ENCODE results near the gene ENTPD1. TPM values are rescaled to one million over a fixed set of nuclear protein-coding genes. Genes with fewer than 3 reads are reported as not detected.

The ENTPD1 gene
- polyA plus RNA-seq, 3 donors = 62.2 to 71.1 (median 70.4) TPM

GRCh38 chr10:95785317-95785716 lies 29.4 kb downstream of the ENTPD1 start:
- no CpG with 5 or more reads among the region's 1 CpG for WGBS (ENCODE audit: insufficient coverage)
- peak overlapping the region in 1 of 2 donors; percentile 80 for H3K27ac ChIP-seq (ENCODE audit: low read depth in 1 of 2, low read length in 2 of 2)
- no peak overlapping the region for H2AFZ ChIP-seq (ENCODE audit: insufficient read depth, low read depth, low read length, poor library complexity, severe bottlenecking)
- Mint-ChIP-seq H3K4me3 (no peak overlapping the region), H3K4me1 (peaks cover 64% of the 10 kb centered on the region), H3K27ac (peak overlapping the region in 3 of 7 donors; percentile 52 to 85 (median 64)), H3K27me3 (ENCODE audit: low read depth in 3 of 3) (no peaks in the 10 kb centered on the region), H3K36me3 (peaks cover 37 to 55% of the 10 kb centered on the region in 2 donors), H3K9me3 (no peaks in the 10 kb centered on the region)
- no peaks in the 10 kb centered on the region for H3K27me3 ChIP-seq (ENCODE audit: control insufficient read depth in 2 of 2, insufficient read depth in 2 of 2, low read length in 2 of 2)
- H3K9me3 ChIP-seq (replicated peaks in 1 of 2; ENCODE audit: control insufficient read depth in 1 of 2, insufficient read depth in 1 of 2, low read length in 2 of 2) = no peaks in the 10 kb centered on the region
- H4K20me1 ChIP-seq (ENCODE audit: insufficient read depth, low read length) = peaks cover 19% of the 10 kb centered on the region
- peaks cover 12 to 32% of the 10 kb centered on the region in 2 donors for H3K36me3 ChIP-seq (replicated peaks in 1 of 2; ENCODE audit: control insufficient read depth in 1 of 2, insufficient read depth in 2 of 2, low read length in 2 of 2)
- no peak overlapping the region for H3K9ac ChIP-seq (ENCODE audit: insufficient read depth, low read length, poor library complexity, severe bottlenecking)
- no peak for TF ChIP-seq CTCF (IDR thresholded peaks at IDR 0.05)
- H3K4me1 ChIP-seq (ENCODE audit: control insufficient read depth in 1 of 2, insufficient read depth in 2 of 2, low read length in 2 of 2) = peaks cover 48 to 60% of the 10 kb centered on the region in 2 donors
- H3K79me2 ChIP-seq (ENCODE audit: insufficient read depth, low read length) = peaks cover 88% of the 10 kb centered on the region
- intact Hi-C loops (cut with micrococcal nuclease) = no loop called here
- no peak for DNase-seq
- no peak overlapping the region for H3K4me3 ChIP-seq (replicated peaks in 1 of 3; ENCODE audit: low read depth in 2 of 3, low read length in 3 of 3)
- H3K4me2 ChIP-seq (replicated peaks; ENCODE audit: extremely low read depth, low read length, poor library complexity, severe bottlenecking) = no peak overlapping the region

GRCh38 chr10:95785942-95786669 lies 30.1 kb downstream of the ENTPD1 start:
- H3K9ac ChIP-seq (ENCODE audit: insufficient read depth, low read length, poor library complexity, severe bottlenecking) = no peak overlapping the region
- H3K79me2 ChIP-seq (ENCODE audit: insufficient read depth, low read length) = peaks cover 86% of the 10 kb centered on the region
- no peaks in the 10 kb centered on the region for H3K9me3 ChIP-seq (replicated peaks in 1 of 2; ENCODE audit: control insufficient read depth in 1 of 2, insufficient read depth in 1 of 2, low read length in 2 of 2)
- peaks cover 19% of the 10 kb centered on the region for H4K20me1 ChIP-seq (ENCODE audit: insufficient read depth, low read length)
- intact Hi-C loops (cut with micrococcal nuclease) = no loop called here
- no peak for TF ChIP-seq CTCF (IDR thresholded peaks at IDR 0.05)
- Mint-ChIP-seq H3K36me3 (peaks cover 32 to 51% of the 10 kb centered on the region in 2 donors), H3K4me1 (peaks cover 67% of the 10 kb centered on the region), H3K4me3 (no peak overlapping the region), H3K27me3 (ENCODE audit: low read depth in 3 of 3) (no peaks in the 10 kb centered on the region), H3K27ac (peak overlapping the region in 4 of 7 donors; percentile 54 to 85 (median 60)), H3K9me3 (no peaks in the 10 kb centered on the region)
- H2AFZ ChIP-seq (ENCODE audit: insufficient read depth, low read depth, low read length, poor library complexity, severe bottlenecking) = no peak overlapping the region
- H3K4me3 ChIP-seq (replicated peaks in 1 of 3; ENCODE audit: low read depth in 2 of 3, low read length in 3 of 3) = no peak overlapping the region
- H3K4me1 ChIP-seq (ENCODE audit: control insufficient read depth in 1 of 2, insufficient read depth in 2 of 2, low read length in 2 of 2) = peaks cover 48 to 67% of the 10 kb centered on the region in 2 donors
- no peak overlapping the region for H3K4me2 ChIP-seq (replicated peaks; ENCODE audit: extremely low read depth, low read length, poor library complexity, severe bottlenecking)
- H3K27ac ChIP-seq (ENCODE audit: low read depth in 1 of 2, low read length in 2 of 2) = peak overlapping the region in 1 of 2 donors; percentile 80
- WGBS (ENCODE audit: insufficient coverage) = 91% methylated on average over 4 of the region's 5 CpGs
- H3K27me3 ChIP-seq (ENCODE audit: control insufficient read depth in 2 of 2, insufficient read depth in 2 of 2, low read length in 2 of 2) = no peaks in the 10 kb centered on the region
- peaks cover 12 to 24% of the 10 kb centered on the region in 2 donors for H3K36me3 ChIP-seq (replicated peaks in 1 of 2; ENCODE audit: control insufficient read depth in 1 of 2, insufficient read depth in 2 of 2, low read length in 2 of 2)
- DNase-seq = no peak

Measured in CD14-positive monocyte (primary cell).